Tibial artery (tissue), 4 donors: ENCODE results near the gene PTPRS.

Experiments
- DNase-seq, 2 donors: peaks; one replicate each; pipeline ENCODE4 v3.0.0-alpha.2; 2019
- H3K27ac ChIP-seq, 2 donors: fragments of 200-600 bp; sonication (generic) in 1 of 2; 1 replicate in 1 of 2; 2 replicates in 1 of 2; pipeline ENCODE4 v1.5.1; 2018 to 2019; ENCODE audit warnings: mild to moderate bottlenecking in 1 of 2
- H3K27me3 ChIP-seq, 2 donors: fragments of 200-600 bp; sonication (generic) in 1 of 2; one replicate each; pipeline versions ENCODE4 v1.5.1 to v1.6.0; 2016 to 2019
- H3K36me3 ChIP-seq, 3 donors: fragments of 200-600 bp; sonication (generic) in 2 of 3; one replicate each; pipeline ENCODE4 v1.5.1; 2016 to 2019; ENCODE audit warnings: mild to moderate bottlenecking in 2 of 3
- H3K4me1 ChIP-seq, 4 donors: fragments of 200-600 bp; sonication (generic) in 2 of 4; 1 replicate in 3 of 4; 2 replicates in 1 of 4; pipeline ENCODE4 v1.5.1; 2016 to 2019
- H3K4me3 ChIP-seq, 2 donors: fragments of 200-600 bp; sonication (generic) in 1 of 2; 1 replicate in 1 of 2; 2 replicates in 1 of 2; pipeline ENCODE4 v1.5.1; 2018 to 2019; ENCODE audit warnings: mild to moderate bottlenecking in 2 of 2
- H3K9me3 ChIP-seq, 3 donors: fragments of 200-600 bp; sonication (generic) in 1 of 3; one replicate each; pipeline ENCODE4 v1.5.1; 2016 to 2019
- intact Hi-C: fragments of 100-400 bp; cut with DNase I; formaldehyde crosslinking; loops from one replicate; pipeline ENCODE4 v1.15.0; 2023; ENCODE audit warnings: low total_unique reads
- TF ChIP-seq, protein P1 (sequence below), 2 experiments: fragments of 200-600 bp in 1 of 2; fragments of 450-650 bp in 1 of 2; IDR thresholded peaks; one replicate each; pipeline ENCODE4 v1.5.1; 2017 to 2019; ENCODE audit warnings: antibody characterized with exemption in 2 of 2, mild to moderate bottlenecking in 1 of 2, moderate library complexity in 1 of 2

The PTPRS gene

DNA sequence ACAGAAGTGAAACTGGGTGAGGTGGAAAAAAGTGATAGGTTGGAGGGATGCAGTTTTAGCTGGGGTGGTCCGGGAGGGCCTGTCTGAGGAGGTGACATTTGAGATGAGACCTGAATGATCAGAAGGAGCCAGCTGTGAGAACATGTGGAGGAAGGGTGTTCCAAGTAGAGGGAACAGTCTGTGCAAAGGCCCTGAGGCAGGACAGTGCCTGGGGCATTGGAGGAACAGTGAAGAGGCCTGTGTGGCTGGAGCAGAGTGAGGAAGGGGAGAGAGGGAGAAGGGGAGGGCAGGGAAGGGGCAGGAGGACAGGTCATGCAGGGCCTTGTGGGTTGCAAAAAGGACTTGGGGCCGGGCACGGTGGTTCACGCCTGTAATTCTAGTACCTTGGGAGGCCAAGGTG, 36.3 kb upstream of the PTPRS start:
- no peak overlapping the region for H3K4me3 ChIP-seq
- no peak overlapping the region for H3K27ac ChIP-seq
- DNase-seq: no peak
- H3K9me3 ChIP-seq: peaks cover 0 to 12% (median 7%) of the 10 kb centered on the region in 3 donors
- peaks cover 0 to 21% of the 10 kb centered on the region in 2 donors for H3K27me3 ChIP-seq
- no peaks in the 10 kb centered on the region for H3K36me3 ChIP-seq
- no peaks in the 10 kb centered on the region for H3K4me1 ChIP-seq
- TF ChIP-seq, protein P1, sequence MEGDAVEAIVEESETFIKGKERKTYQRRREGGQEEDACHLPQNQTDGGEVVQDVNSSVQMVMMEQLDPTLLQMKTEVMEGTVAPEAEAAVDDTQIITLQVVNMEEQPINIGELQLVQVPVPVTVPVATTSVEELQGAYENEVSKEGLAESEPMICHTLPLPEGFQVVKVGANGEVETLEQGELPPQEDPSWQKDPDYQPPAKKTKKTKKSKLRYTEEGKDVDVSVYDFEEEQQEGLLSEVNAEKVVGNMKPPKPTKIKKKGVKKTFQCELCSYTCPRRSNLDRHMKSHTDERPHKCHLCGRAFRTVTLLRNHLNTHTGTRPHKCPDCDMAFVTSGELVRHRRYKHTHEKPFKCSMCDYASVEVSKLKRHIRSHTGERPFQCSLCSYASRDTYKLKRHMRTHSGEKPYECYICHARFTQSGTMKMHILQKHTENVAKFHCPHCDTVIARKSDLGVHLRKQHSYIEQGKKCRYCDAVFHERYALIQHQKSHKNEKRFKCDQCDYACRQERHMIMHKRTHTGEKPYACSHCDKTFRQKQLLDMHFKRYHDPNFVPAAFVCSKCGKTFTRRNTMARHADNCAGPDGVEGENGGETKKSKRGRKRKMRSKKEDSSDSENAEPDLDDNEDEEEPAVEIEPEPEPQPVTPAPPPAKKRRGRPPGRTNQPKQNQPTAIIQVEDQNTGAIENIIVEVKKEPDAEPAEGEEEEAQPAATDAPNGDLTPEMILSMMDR (IDR thresholded peaks at IDR 0.05): no peak
- intact Hi-C loops: no loop called here

DNA sequence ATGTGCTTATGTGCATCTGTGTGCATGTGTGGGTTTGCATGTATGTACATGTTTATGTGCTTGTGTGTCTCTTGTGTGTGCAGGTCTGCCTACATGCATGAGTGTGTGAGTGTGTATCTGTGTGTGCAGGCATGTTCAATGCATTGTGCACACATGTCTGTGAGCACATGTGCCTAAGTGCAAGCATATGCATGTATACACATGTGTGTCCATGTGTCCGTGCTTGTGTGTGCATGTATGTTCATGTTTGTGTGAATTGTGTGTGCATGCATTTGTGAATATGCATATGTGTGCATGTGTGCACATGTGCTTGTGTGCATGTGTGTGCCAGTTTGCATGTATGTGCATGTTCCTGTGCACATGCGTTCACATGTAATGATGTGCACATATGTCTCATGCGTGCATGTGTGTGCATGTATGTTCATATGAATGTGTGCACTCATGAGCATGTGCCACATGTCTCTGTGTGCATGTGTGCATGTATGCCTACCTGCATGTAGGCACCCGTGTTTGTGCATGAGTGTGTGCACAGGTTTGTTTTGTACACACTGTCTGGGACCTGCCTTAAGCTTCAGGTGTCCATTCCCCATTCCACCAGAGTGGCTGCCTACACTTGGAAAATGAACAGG, 32.1 kb upstream of the PTPRS start:
- intact Hi-C loops: no loop called here
- no peaks in the 10 kb centered on the region for H3K9me3 ChIP-seq
- no peak overlapping the region for H3K27ac ChIP-seq
- peaks cover 0 to 37% of the 10 kb centered on the region in 2 donors for H3K27me3 ChIP-seq
- DNase-seq: no peak
- H3K36me3 ChIP-seq: no peaks in the 10 kb centered on the region
- no peaks in the 10 kb centered on the region for H3K4me1 ChIP-seq
- H3K4me3 ChIP-seq: no peak overlapping the region
- TF ChIP-seq, protein P1 (IDR thresholded peaks at IDR 0.05): no peak

DNA sequence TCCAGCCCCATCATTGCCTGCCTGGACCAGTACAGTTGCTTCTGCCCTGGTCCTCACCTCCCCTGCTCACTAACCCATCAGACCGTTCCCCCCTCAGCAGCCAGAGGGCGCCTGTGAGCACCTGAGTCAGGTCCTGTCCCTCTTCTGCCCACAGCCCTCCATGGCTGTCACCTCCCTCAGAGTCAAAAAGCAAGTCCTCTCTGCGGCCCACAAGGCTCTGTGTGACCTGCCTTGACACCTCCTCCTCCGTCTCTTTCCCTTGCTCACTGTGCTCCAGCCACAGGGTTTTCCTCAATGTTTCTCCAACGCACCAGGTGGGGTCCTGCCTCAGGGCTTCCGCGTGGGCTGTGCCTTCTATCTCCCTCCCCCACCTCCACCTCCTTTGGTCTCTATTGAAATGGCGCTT, 29.4 kb upstream of the PTPRS start:
- intact Hi-C loops: no loop called here
- DNase-seq: no peak
- TF ChIP-seq, protein P1 (IDR thresholded peaks at IDR 0.05): no peak
- H3K9me3 ChIP-seq: no peaks in the 10 kb centered on the region
- H3K27ac ChIP-seq: no peak overlapping the region
- no peak overlapping the region for H3K4me3 ChIP-seq
- H3K4me1 ChIP-seq: no peaks in the 10 kb centered on the region
- H3K27me3 ChIP-seq: peaks cover 0 to 41% of the 10 kb centered on the region in 2 donors
- no peaks in the 10 kb centered on the region for H3K36me3 ChIP-seq

DNA sequence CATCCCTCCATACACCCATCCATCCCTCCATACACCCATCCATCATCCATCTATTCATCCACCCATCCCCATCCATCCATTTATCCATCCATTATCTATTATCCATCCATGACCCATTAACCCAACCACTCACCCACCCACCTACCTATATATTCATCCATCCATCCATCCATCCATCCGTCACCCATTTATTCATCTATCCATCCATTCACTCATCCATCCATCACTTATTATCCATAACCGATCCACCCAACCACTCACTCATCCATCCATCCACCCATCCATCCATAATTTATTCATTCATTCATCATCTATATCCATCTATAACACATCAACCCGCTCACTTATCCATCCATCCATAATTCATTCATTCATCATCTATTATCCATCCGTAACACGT, 28.7 kb upstream of the PTPRS start:
- intact Hi-C loops: no loop called here
- Histone ChIP-seq H3K4me1 (no peaks in the 10 kb centered on the region), H3K9me3 (no peaks in the 10 kb centered on the region), H3K36me3 (no peaks in the 10 kb centered on the region), H3K27ac (no peak overlapping the region), H3K27me3 (peaks cover 0 to 40% of the 10 kb centered on the region in 2 donors), H3K4me3 (no peak overlapping the region)
- no peak for DNase-seq
- TF ChIP-seq, protein P1 (IDR thresholded peaks at IDR 0.05): no peak

DNA sequence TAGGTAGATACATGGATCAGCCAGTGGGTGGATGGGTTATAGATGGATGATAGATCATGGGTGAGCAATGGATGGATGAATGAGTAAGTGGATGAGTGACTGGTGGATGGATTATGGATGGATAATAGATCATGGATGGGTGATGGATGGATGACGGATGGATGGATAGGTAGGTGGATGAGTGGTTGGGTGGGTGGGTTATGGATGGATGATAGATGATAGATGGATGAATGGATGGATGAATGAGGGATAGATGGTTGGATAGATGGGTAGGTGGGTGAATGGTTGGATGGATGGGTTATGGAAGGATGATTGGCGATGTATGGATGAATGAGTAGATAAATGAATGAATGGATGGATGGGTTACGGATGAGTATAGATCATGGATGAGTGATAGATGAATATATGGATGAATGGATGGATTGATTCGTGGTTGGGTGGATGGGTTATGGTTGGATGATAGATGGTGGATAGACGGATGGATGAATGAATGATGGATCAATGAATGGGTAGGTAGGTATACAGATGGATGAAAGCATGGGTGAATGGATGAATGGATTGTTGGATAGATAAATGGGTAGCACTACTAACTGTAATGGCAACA, 27.0 kb upstream of the PTPRS start:
- Histone ChIP-seq H3K36me3 (no peaks in the 10 kb centered on the region), H3K4me1 (no peaks in the 10 kb centered on the region), H3K27ac (no peak overlapping the region), H3K9me3 (no peaks in the 10 kb centered on the region), H3K27me3 (peaks cover 0 to 49% of the 10 kb centered on the region in 2 donors), H3K4me3 (no peak overlapping the region)
- TF ChIP-seq, protein P1 (IDR thresholded peaks at IDR 0.05): no peak
- intact Hi-C loops: no loop called here
- DNase-seq: no peak
